Esophagus squamous epithelium (tissue), 5 donors: ENCODE data around the gene PDZRN3. TPM values are rescaled to one million over a fixed set of nuclear protein-coding genes. Genes with fewer than 3 reads are reported as not detected.

Experiments used
- DNase-seq: peaks from one replicate; lab custom pipeline; 2025; lab: John Stamatoyannopoulos, UW
- H3K27ac ChIP-seq, 4 donors: fragments of 200-600 bp; sonication (generic); one replicate each; pipeline ENCODE4 v1.5.1; 2016 to 2019; ENCODE audit warnings: mild to moderate bottlenecking in 1 of 4
- H3K27me3 ChIP-seq, 4 donors: fragments of 200-600 bp; sonication (generic); 1 replicate in 3 of 4; 2 replicates in 1 of 4; pipeline versions ENCODE4 v1.5.1 to v1.6.0; 2017 to 2021; ENCODE audit warnings: antibody characterized with exemption in 1 of 4
- H3K36me3 ChIP-seq, 3 donors: fragments of 200-600 bp; sonication (generic); one replicate each; pipeline ENCODE4 v1.5.1; 2016 to 2019
- H3K4me1 ChIP-seq, 3 donors: fragments of 200-600 bp; sonication (generic); one replicate each; pipeline ENCODE4 v1.5.1; 2017 to 2019
- H3K4me3 ChIP-seq, 4 donors: fragments of 200-600 bp; sonication (generic); 1 replicate in 3 of 4; 2 replicates in 1 of 4; pipeline ENCODE4 v1.5.1; 2016 to 2019; ENCODE audit warnings: mild to moderate bottlenecking in 2 of 4, moderate library complexity in 1 of 4
- H3K9me3 ChIP-seq, 3 donors: fragments of 200-600 bp; sonication (generic); one replicate each; pipeline ENCODE4 v1.5.1; 2016 to 2019
- POLR2A ChIP-seq, 4 donors: fragments of 450-650 bp; IDR thresholded peaks; one replicate each; pipeline ENCODE4 v1.6.1; 2017; ENCODE audit warnings: antibody characterized with exemption in 4 of 4, mild to moderate bottlenecking in 4 of 4, moderate library complexity in 3 of 4
- WGBS, 2 donors: methylation state at CpG; one replicate each; pipeline ENCODE4 v1.1.5; 2018; 5-methylcytosine and 5-hydroxymethylcytosine counted together
- intact Hi-C: fragments of 100-400 bp; cut with DNase I; formaldehyde crosslinking; loops from one replicate; pipeline ENCODE4 v1.15.0; 2022
- total RNA-seq, 4 donors: library from RNA; depleted of rRNA; stranded (reverse); fragments of >200 nt; gene quantifications; one replicate each; pipeline ENCODE4 v1.1.0, GENCODE V29; 2016
- TF ChIP-seq, protein P1 (sequence below), 6 experiments: fragments of 450-650 bp in 4 of 6; fragments of 200-600 bp in 2 of 6; sonication (generic) in 2 of 6; IDR thresholded peaks; one replicate each; pipeline ENCODE4 v1.5.1; 2016 to 2019; ENCODE audit warnings: antibody characterized with exemption in 6 of 6, mild to moderate bottlenecking in 4 of 6, moderate library complexity in 4 of 6
- donor health status: DM: yes; HTN: yes; CAD: no.

The PDZRN3 gene
- total RNA-seq, 4 donors from 2014 or later, result 22.1 to 54.9 (median 38.9) TPM

DNA sequence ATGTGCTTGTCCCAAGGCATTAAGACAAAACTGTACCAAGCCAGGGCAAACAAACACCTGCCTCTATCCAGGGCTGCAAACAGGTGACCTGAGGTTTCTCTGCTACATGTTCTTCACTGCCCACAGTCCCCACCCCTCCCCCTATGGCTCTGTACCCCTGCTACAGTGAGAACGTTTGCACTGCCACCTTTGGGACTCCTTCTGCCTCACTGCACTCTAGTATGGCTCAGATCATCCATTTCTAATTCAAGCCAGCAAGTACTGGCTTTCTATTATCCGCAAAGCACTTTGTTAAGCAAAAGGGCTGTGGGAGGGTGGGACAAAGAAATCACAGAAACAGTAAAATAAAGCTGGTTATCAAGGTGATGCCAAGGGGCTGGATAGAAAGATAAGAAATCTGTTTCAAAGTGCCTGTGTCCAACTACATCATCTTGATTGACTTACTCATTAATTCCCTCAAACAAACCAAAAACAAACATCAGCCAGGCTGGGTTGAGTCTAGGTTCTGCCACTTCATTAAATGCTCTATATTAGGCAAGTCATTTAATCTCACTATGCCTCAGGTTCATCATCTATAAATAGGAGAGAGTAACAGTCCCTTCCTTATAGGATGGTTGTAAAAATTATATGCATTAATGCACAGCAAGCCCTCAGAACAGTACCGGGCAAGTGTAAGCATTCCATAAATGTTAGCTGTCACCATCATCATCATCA is 95.3 kb downstream of the PDZRN3 start:
- no peak overlapping the region for H3K4me3 ChIP-seq
- no peaks in the 10 kb centered on the region for H3K27me3 ChIP-seq
- WGBS, 2 donors, result 59 to 63% methylated on average over 3 of the region's 3 CpGs
- peak overlapping the region in 3 of 4 donors; percentile 11 to 59 (median 30) for H3K27ac ChIP-seq
- H3K36me3 ChIP-seq, result no peaks in the 10 kb centered on the region
- no peaks in the 10 kb centered on the region for H3K9me3 ChIP-seq
- intact Hi-C loops, result no loop called here
- TF ChIP-seq, protein P1, sequence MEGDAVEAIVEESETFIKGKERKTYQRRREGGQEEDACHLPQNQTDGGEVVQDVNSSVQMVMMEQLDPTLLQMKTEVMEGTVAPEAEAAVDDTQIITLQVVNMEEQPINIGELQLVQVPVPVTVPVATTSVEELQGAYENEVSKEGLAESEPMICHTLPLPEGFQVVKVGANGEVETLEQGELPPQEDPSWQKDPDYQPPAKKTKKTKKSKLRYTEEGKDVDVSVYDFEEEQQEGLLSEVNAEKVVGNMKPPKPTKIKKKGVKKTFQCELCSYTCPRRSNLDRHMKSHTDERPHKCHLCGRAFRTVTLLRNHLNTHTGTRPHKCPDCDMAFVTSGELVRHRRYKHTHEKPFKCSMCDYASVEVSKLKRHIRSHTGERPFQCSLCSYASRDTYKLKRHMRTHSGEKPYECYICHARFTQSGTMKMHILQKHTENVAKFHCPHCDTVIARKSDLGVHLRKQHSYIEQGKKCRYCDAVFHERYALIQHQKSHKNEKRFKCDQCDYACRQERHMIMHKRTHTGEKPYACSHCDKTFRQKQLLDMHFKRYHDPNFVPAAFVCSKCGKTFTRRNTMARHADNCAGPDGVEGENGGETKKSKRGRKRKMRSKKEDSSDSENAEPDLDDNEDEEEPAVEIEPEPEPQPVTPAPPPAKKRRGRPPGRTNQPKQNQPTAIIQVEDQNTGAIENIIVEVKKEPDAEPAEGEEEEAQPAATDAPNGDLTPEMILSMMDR (IDR thresholded peaks at IDR 0.05), result no peak
- no peak for TF ChIP-seq POLR2A (IDR thresholded peaks at IDR 0.05)
- peaks cover 0 to 5% (median 0%) of the 10 kb centered on the region in 3 donors for H3K4me1 ChIP-seq
- DNase-seq, result no peak

DNA sequence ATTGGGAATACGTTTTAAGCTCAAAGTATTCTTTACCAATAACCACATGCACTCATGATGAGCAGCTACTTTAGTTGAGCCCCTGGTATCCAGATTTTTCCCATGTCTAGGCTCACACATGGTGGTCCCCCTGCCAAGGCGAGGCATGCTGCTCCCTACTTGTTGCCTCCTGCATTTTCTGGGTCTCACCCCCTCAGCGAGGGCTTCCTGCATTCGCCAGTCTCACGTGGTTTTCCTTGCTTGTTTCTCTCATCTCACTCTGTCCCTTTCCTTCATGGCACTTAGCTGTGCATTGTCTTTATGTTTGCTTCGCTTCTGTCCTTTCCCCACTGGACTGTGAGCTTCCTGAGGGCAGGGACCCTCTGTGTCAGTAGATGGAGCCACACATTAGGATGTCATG is 99.2 kb downstream of the PDZRN3 start:
- peak overlapping the region in 3 of 4 donors; percentile 23 to 45 (median 39) for H3K27ac ChIP-seq
- no peaks in the 10 kb centered on the region for H3K36me3 ChIP-seq
- no peaks in the 10 kb centered on the region for H3K27me3 ChIP-seq
- H3K9me3 ChIP-seq, result no peaks in the 10 kb centered on the region
- intact Hi-C loops, result no loop called here
- 79 to 83% methylated on average over 6 of the region's 6 CpGs for WGBS, 2 donors
- DNase-seq, result no peak
- TF ChIP-seq POLR2A (IDR thresholded peaks at IDR 0.05), result no peak
- TF ChIP-seq, protein P1 (IDR thresholded peaks at IDR 0.05), result no peak
- no peak overlapping the region for H3K4me3 ChIP-seq
- H3K4me1 ChIP-seq, result peaks cover 5 to 28% (median 13%) of the 10 kb centered on the region in 3 donors

DNA sequence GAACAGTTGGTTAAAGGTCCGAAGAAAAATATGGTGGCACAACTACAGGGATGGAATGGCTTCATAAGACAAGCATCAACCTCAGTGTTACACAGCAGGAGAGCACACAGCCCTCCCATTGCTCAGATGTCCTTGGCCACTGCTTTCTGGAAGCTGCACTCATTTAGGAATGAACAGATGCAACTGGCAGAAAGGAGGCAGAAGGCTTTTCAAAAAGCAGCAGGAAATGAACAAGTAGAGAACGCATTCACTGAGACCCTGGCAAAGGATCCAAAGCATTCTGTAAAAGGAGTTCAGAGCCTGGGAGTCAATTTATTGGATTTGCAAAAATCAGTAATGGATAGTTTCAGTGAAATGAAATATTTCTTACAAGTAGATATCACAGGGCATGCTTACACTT is 101.1 kb downstream of the PDZRN3 start:
- Histone ChIP-seq H3K27me3 (no peaks in the 10 kb centered on the region), H3K4me1 (peaks cover 17 to 43% (median 21%) of the 10 kb centered on the region in 3 donors), H3K36me3 (no peaks in the 10 kb centered on the region), H3K27ac (peak overlapping the region in 2 of 4 donors; percentile 21 to 81), H3K9me3 (no peaks in the 10 kb centered on the region), H3K4me3 (no peak overlapping the region)
- TF ChIP-seq, protein P1 (IDR thresholded peaks at IDR 0.05), result no peak
- no peak for TF ChIP-seq POLR2A (IDR thresholded peaks at IDR 0.05)
- intact Hi-C loops, result no loop called here
- WGBS, 2 donors, result 52 to 71% methylated on average over 2 of the region's 2 CpGs
- DNase-seq, result no peak

DNA sequence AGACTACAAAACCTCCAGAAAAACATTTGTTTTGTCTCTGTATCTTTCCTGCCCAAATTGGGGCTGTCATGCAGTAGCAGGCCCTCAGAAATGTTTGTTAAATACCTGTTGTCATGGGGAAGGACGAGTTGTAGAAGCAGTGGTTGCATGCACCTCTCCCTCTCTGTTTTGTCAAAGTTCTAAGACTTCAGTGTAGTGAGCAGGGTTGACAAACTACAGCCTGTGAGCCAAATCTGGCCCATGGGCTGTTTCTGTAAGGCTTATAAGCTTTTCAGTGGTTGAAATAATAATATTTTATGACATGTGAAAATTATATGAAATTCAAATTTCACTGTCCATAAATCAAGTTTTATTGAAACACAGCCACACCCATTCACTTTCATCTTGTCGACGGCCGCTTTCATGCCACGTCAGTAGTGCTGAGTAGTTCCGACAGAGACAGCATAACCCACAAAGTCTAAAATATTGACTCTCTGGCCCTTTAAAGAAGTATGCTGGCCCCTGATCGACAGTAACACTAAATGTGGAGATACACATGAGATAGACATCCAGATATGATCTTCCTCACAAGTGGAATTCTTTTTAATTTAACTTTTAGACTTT is 102.9 kb downstream of the PDZRN3 start:
- Histone ChIP-seq H3K4me3 (peak overlapping the region in 2 of 4 donors; percentile 15 to 43), H3K27me3 (no peaks in the 10 kb centered on the region), H3K36me3 (no peaks in the 10 kb centered on the region), H3K4me1 (peaks cover 17 to 50% (median 24%) of the 10 kb centered on the region in 3 donors), H3K27ac (peak overlapping the region; percentile 6 to 82 (median 60)), H3K9me3 (no peaks in the 10 kb centered on the region)
- WGBS, 2 donors, result 52 to 53% methylated on average over 7 of the region's 7 CpGs
- TF ChIP-seq, protein P1 (IDR thresholded peaks at IDR 0.05), result no peak
- TF ChIP-seq POLR2A (IDR thresholded peaks at IDR 0.05), result no peak
- intact Hi-C loops, result no loop called here
- DNase-seq, result no peak

DNA sequence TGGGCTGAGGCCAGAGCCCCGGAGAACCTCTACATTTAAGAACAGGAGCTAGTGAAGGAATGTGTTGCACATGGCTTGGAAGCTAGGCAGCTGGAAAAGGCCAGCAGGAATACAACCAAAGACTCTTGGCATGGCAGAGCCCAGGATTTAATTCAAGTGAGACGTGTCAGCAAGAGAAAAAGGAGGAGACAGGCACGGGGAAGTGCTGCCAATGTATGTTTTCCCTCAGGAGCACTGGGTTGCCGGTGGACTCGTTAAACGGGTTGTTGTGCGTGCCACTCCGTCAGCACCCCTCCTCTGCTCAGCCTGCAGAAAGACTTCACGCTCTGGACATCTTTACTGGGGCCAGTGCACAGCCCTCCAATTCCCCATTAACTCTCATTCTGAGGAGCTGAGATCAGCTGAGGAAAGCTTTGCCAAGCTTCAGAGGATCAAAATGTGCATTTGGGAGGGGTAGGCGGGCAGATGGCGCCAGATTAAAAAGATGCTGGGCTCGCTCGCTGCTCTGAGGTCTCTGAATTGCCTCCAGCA is 103.7 kb downstream of the PDZRN3 start:
- Histone ChIP-seq H3K9me3 (no peaks in the 10 kb centered on the region), H3K4me1 (peaks cover 17 to 59% (median 24%) of the 10 kb centered on the region in 3 donors), H3K36me3 (no peaks in the 10 kb centered on the region), H3K27ac (peak overlapping the region; percentile 46 to 82 (median 80)), H3K27me3 (no peaks in the 10 kb centered on the region), H3K4me3 (peak overlapping the region in 2 of 4 donors; percentile 15 to 43)
- DNase-seq, result no peak
- TF ChIP-seq, protein P1 (IDR thresholded peaks at IDR 0.05), result no peak
- TF ChIP-seq POLR2A (IDR thresholded peaks at IDR 0.05), result no peak
- intact Hi-C loops, result no loop called here
- 21 to 27% methylated on average over 13 of the region's 13 CpGs for WGBS, 2 donors
